Stimulated activated CD8-positive, alpha-beta memory T cell treated with anti-CD3 and anti-CD28 coated beads, Interleukin-12 subunit alpha, Interleukin-12 subunit beta, amount 100 ng/mL, for 24 hours (primary cell): Measurements from ENCODE around the gene CLEC2A.

Source experiments
- DNase-seq: peaks from one replicate; pipeline ENCODE4 v3.0.0-alpha.2; 2020; ENCODE audit errors: extremely low read depth

Gene CLEC2A

GRCh38 chr12:9933958-9934357 is 1.8 kb upstream of the CLEC2A start:
- no peak for DNase-seq

- DNase-seq, result no peak
These were observed 925 bp downstream of the CLEC2A start for GRCh38 chr12:9931245-9931644.

- DNase-seq, result no peak
These were observed 3.6 kb downstream of the CLEC2A start for GRCh38 chr12:9928607-9929006.

- DNase-seq, result no peak
These were observed 5.3 kb downstream of the CLEC2A start for GRCh38 chr12:9926876-9927275.

GRCh38 chr12:9925705-9926393 is 6.3 kb downstream of the CLEC2A start:
- no peak for DNase-seq

GRCh38 chr12:9922429-9922828 is 9.7 kb downstream of the CLEC2A start:
- no peak for DNase-seq

GRCh38 chr12:9920451-9920850 is 11.7 kb downstream of the CLEC2A start:
- DNase-seq, result no peak

GRCh38 chr12:9919443-9919842 is 12.7 kb downstream of the CLEC2A start:
- no peak for DNase-seq

- DNase-seq, result no peak
These were observed 20.5 kb downstream of the CLEC2A start for GRCh38 chr12:9911708-9912107.

- no peak for DNase-seq
These were observed 21.3 kb downstream of the CLEC2A start for GRCh38 chr12:9910716-9911421.

- no peak for DNase-seq
These were observed 22.4 kb downstream of the CLEC2A start for GRCh38 chr12:9909724-9910123.

- no peak for DNase-seq
These were observed 23.8 kb downstream of the CLEC2A start for GRCh38 chr12:9908350-9908749.

- no peak for DNase-seq
These were observed 24.4 kb downstream of the CLEC2A start for GRCh38 chr12:9907769-9908168.

- DNase-seq, result no peak
These were observed 25.3 kb downstream of the CLEC2A start for GRCh38 chr12:9906873-9907272.

GRCh38 chr12:9902539-9903228 is 29.5 kb downstream of the CLEC2A start:
- no peak for DNase-seq

GRCh38 chr12:9900930-9901329 is 31.2 kb downstream of the CLEC2A start:
- no peak for DNase-seq

GRCh38 chr12:9899209-9899608 is 33.0 kb downstream of the CLEC2A start:
- DNase-seq, result no peak

- DNase-seq, result no peak
These were observed 34.6 kb downstream of the CLEC2A start for GRCh38 chr12:9897535-9897934.

GRCh38 chr12:9895215-9895971 is 36.8 kb downstream of the CLEC2A start:
- DNase-seq, result no peak

GRCh38 chr12:9888665-9889273 is 43.4 kb downstream of the CLEC2A start:
- no peak for DNase-seq

- no peak for DNase-seq
These were observed 49.0 kb downstream of the CLEC2A start for GRCh38 chr12:9883175-9883574.

GRCh38 chr12:9881988-9882387 is 50.2 kb downstream of the CLEC2A start:
- no peak for DNase-seq
